GM03348 (cell line): ENCODE data around the gene RPL21.
"Not testable (repeated sequence)": the region's sequence is repeated elsewhere in the genome, so short reads cannot be mapped to it uniquely, and the experiment has no call there.

Source experiments
- DNase-seq: peaks from one replicate; pipeline ENCODE4 v3.0.0; 2012; ENCODE audit warnings: low spot score

RPL21 gene

DNA sequence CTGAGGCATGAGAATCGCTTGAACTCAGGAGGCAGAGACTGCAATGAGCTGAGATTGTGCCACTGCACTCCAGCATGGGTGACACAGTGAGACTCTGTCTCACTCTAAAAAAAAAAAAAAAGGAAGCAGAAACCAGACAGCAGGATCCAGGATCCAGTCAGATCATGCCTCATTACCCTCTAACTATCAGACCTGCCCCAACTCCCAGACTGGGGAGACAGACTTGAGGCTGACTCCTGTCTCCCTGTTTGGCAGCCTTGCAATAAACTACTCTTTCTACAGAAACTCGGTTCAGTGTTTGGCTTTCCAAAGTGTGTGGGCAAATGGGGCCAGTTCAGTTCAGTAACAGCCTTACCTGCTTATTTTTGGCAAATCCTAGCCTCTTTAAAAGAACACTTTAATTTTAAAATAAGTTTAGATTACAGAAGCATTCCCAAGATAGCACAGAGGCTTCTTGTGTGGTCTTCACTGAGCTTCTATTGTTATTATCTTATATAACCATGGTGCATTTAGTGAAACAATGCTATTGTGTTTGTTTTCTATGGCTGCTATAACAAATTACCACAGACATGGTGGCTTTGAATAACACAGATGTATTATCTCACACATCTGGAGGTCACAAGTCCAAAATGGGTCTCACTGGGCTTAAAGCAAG, 37.8 kb downstream of the RPL21 start:
- DNase-seq, result no peak

DNA sequence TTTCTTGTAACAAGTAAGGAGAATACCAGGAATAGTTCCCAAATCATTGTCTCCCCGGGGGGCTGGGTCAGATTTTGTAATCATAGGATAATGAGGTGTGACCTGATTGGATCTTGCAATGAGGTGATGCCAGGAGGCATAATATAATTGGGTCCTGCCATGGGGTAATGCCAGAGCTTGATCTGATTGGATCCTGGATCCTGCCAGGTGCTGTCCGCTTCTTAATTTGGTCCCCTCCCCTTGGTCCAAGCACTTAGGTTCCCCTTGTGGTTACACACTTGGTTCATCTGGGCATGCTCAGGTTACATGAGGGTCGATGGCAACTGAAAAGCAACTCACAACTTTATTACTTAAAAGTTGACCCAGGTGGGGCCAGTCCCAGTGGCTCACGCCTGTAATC, 39.4 kb downstream of the RPL21 start:
- DNase-seq, result no peak

DNA sequence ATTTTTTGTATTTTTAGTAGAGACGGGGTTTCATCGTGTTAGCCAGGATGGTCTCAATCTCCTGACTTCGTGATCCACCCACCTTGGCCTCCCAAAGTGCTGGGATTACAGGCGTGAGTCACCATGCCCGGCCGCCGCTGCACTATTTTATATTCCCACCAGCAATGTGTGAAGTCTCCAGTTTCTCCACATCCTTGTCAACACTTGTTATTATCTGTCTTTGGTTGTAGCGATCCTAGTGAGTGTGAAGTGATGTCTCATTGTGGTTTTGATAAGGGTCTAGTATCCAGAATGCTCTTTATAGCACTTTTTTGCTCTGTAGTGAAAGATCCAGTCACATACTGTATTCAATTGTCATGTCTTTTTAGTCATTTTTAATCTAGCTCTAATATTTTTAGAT, 40.6 kb downstream of the RPL21 start:
- not testable (repeated sequence) for DNase-seq

DNA sequence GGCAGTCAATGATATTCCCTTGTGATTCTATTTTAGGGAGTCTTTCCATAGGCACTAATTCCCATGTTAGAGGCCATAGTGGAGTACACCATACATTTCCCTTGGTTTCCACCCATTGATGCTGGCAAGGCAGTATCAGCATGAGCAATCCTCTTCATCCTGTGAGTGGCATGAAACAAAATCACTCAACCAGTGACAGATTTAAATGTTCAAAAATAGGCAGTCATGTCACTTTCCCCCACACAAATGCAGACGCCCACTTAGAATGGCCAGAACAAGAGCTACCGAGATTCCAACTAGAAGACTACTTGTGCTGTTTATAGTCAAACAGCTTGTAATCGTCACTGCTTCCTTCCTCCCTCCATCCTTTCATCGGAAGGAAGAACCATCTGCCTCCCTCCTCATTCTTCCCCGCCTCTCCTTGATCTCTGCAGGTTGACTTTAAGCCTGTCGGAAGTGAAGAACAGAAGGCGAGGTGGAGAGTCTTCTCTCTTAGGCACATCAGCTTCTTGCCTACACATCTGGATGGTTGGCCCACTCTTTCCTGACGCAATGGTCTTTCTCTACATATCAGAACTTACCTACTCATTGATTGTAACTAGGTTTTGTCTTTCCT, 41.8 kb downstream of the RPL21 start:
- no peak for DNase-seq

DNA sequence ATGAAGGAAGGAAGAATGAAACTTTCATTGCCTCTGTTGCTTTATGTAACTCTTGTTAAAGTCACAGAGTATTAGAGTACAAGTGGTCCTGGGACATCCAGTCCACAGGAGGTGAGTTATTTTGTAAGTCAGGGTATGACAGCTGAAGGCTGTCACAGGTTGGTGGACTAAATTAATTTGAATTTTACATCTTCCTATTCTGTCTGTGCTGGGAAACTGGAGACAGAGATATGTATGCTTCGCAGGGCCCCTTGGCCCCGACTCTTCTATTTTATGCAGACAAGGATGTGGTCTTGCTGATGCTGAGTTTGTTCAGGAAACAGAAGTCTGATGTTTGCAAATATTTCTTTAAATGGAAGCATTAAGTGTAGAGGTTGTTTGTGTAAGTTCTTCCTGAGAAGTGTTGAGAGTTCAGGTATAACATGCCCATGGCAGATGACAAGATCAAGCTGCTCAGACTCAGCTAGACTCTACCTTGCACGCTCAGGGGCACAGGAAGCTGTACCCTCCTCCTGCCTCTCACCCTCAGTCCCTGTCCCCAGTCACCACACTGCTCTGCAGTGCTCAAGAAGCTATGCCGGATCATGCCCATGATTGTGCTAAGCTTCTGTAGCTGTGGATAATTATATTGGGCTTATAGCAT, 42.6 kb downstream of the RPL21 start:
- no peak for DNase-seq

DNA sequence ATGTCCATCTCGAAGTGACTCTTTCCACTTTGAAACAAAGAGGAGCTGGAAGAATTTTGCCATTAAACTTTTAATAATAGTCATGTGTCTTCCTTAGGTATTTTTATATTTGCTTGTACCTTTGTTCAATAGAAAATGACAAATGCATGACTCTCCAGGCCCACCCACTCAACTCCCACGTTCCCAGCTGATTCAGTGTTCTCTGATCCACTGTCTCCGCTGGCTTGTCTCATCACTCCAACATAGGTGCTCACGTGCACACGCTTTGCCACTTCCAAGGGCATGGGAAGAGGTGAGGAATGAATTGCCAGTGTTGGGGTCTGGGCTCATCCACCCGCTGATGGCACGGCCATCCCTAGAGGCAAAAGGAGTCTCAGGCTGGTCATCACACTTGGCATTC, 43.7 kb downstream of the RPL21 start:
- DNase-seq, result no peak

DNA sequence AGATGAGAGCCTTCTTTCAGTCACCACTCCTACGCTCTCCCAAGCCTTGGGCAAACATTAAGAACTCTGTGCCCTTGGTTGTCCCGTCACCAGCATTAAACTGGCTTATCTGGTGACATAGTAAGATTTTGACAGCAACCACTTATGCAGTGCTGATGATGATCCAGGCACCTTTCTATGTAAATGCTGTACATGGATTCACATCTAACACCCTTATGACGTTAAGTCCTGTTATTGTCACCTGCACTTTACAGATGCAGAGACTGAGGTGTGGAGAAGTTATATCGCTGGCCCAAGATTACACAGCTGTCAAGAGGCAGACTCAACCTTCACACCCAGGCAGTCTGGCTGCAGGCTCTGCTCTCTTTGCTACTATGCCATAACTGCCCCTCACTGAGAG, 44.3 kb downstream of the RPL21 start:
- DNase-seq, result no peak

DNA sequence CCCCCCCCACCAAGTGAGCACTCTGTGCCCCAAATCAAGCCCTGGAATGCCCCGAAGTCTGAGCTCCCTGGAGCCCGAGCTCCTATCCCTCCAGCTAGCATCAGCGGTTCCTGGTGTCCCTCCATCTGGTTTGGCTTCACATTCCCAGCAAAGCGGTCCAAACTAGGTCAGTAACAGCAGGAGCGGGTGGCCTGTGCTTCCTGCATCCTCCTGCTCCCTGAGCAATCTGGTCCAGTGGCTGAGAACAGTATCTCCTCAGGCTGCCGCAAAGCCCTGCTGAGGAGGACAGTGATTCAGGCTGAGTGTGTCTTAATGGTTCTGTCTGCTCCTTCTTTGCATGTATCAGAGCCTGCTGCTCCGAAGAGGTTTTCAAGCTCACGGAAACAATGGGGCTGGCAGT, 45.1 kb downstream of the RPL21 start:
- DNase-seq, result no peak

DNA sequence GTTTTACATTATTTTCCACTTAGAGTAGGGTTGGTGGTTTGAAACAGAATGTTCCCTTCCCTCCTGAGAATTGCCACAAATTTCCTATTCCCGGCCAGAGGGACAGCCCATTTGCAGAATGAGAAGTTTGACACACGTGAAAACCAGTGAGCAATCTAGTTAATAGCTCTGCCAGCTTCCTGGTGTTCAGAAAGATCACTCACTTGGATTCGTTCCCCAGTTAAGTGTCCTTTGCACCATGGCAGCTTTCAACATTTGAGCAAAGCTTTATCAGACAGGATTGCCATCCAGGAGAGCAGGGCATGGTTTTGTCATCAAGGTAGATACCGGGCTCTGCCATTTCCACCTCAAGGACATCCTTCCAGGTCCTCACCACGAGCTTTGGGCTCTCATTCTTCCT, 47.5 kb downstream of the RPL21 start:
- DNase-seq, result no peak

DNA sequence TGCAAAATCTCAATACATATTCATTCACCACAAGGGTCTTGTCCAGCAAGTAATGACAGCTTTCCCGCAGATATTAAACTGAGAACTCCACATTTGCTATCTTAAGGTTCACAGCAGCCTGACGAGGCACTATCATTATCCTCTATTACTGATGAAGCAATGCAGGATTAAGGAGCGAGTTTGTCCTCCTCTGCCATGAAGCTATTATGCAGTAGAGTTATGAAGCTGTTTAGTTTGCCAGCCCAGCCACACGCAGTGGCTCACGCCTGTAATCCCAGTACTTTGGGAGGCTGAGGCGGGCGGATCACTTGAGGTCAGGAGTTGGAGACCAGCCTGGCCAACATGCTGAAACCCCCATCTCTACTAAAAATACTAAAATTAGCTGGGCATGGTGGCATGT, 49.0 kb downstream of the RPL21 start:
- DNase-seq, result not testable (repeated sequence)

DNA sequence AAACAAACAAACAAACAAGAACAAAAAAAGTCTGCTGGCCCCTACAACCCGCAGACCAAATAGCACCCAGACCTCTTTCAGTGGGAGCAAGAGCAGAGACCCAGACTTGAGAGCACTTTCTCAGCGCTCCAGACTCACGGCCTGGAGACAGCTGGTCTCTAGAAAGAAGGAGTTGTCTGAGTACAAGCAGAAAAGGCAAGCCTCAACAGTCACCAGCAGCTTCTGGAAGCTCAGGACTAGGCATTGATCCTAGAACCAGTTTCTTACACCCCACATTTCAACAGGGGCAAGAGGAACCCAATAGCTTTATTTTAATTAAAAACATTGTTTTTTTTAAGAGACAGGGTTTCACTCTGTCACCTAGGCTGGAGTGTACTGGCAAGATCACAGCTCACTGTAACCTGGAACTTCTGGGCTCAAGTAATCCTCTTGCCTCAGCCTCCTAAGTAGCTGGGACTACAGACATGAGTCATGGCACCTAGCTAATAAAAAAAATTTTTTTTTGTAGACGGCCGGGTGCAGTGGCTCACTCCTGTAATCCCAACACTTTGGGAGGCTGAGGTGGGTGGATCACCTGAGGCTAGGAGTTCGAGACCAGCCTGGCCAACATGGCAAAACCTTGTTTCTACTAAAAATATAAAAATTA, 49.7 kb downstream of the RPL21 start:
- no peak for DNase-seq

DNA sequence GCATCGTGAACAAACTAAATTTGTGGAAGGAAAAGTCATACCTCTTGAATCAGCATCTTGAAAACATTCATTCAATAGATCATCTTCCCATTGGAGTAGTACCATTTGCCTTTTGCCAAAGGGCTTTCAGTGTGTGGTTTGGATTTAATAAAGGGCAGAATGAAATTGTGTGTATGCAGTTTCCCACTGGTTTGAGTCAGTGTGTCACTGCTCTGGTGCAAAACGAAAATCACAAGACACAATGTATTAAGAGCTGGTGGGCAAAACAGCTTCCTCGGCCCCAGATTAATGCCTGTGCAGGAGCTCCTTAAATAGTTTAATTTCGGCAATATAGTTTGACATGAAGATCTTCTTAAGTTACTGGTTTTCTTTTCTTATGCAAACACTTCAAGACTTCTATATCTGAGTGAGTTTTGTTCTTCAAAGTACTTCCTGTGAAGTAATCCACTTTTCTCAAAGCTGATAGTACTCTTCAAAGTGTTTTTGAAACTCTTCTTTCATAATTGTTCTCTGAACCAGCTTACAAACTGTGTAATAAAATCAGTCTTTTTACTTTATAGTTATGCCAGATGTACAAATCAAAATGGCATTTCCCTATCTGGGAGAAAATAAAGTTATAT, 51.4 kb downstream of the RPL21 start:
- no peak for DNase-seq

DNA sequence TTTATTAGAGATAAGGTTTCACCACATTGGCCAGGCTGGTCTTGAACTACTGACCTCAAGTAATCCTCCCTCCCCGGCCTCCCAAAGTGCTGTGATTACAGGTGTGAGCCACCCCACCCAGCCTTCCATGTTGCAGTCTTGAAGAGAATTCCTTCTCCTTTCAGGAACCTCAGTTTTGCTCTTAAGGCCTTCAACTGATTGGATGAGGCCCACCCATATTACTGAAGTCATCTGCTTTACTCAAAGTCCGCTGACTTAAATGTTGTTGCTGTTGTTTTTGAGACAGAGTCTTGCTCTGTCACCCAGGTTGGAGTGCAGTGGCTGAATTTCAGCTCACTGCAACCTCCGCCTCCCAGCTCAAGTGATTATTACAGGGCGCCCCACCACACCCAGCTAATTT, 52.7 kb downstream of the RPL21 start:
- no peak for DNase-seq

DNA sequence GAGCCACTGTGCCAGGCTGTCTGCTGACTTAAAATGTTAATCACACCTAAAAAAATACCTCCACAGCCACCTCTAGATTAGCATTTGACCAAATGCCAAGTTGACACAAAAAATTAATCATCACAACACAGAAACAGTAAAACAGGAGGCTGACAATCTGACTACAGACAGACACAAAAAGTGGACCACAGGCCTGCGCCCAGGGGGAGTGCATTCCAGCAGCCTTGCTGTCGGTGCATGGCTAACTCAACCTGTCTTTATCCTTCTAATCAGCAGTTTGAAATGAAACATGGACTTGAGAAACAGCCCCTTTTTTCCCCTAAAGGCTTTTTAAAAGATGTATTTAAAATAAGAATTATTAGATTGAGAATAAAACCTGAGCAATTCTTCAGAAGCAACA, 53.3 kb downstream of the RPL21 start:
- no peak for DNase-seq
